Sigmoid colon (tissue), 4 donors: ENCODE results near the gene COA5.

Experiments
- EP300 ChIP-seq, 4 donors: sonication (generic); formaldehyde crosslinking; IDR thresholded peaks; one replicate each; pipeline ENCODE4 v1.6.1; 2017; ENCODE audit warnings: antibody characterized with exemption in 4 of 4
- POLR2A ChIP-seq, 2 donors: fragments of 450-650 bp; IDR thresholded peaks; one replicate each; pipeline ENCODE4 v1.6.1; 2016; ENCODE audit warnings: antibody characterized with exemption in 2 of 2, mild to moderate bottlenecking in 2 of 2, moderate library complexity in 2 of 2
- POLR2AphosphoS5 ChIP-seq, 4 donors: sonication (generic); formaldehyde crosslinking; IDR thresholded peaks; one replicate each; pipeline ENCODE4 v1.6.1; 2017; ENCODE audit warnings: antibody characterized with exemption in 4 of 4
- TF ChIP-seq, protein P1 (sequence below), 4 experiments: fragments of 450-650 bp in 3 of 4; fragments of 200-600 bp in 1 of 4; IDR thresholded peaks; one replicate each; pipeline ENCODE4 v1.5.1; 2016 to 2019; ENCODE audit warnings: antibody characterized with exemption in 4 of 4, mild to moderate bottlenecking in 3 of 4, moderate library complexity in 2 of 4

GRCh38 chr2:98607104-98607503 lies 1.2 kb downstream of the COA5 start:
- TF ChIP-seq, protein P1, sequence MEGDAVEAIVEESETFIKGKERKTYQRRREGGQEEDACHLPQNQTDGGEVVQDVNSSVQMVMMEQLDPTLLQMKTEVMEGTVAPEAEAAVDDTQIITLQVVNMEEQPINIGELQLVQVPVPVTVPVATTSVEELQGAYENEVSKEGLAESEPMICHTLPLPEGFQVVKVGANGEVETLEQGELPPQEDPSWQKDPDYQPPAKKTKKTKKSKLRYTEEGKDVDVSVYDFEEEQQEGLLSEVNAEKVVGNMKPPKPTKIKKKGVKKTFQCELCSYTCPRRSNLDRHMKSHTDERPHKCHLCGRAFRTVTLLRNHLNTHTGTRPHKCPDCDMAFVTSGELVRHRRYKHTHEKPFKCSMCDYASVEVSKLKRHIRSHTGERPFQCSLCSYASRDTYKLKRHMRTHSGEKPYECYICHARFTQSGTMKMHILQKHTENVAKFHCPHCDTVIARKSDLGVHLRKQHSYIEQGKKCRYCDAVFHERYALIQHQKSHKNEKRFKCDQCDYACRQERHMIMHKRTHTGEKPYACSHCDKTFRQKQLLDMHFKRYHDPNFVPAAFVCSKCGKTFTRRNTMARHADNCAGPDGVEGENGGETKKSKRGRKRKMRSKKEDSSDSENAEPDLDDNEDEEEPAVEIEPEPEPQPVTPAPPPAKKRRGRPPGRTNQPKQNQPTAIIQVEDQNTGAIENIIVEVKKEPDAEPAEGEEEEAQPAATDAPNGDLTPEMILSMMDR (IDR thresholded peaks at IDR 0.05), result no peak
- TF ChIP-seq POLR2A (IDR thresholded peaks at IDR 0.05) (no peak), POLR2AphosphoS5 (IDR thresholded peaks at IDR 0.05) (no peak), EP300 (IDR thresholded peaks at IDR 0.05) (no peak)
